Activated naive CD8-positive, alpha-beta T cell treated with anti-CD3 and anti-CD28 coated beads, Interleukin-2, amount 10 ng/mL, durations not matched to agents 7 days and 5 days (primary cell): Measurements from ENCODE around the gene KLK8. TPM values are rescaled to one million over a fixed set of nuclear protein-coding genes. Genes with fewer than 3 reads are reported as not detected.

Source experiments
- ATAC-seq: fragments of 150-1000 bp; cut with Tn5 transposase; one replicate; pipeline ENCODE4 v1.10.0; 2021; ENCODE audit warnings: low read depth, moderate library complexity
- POLR2A ChIA-PET: fragments of 350-600 bp; sonication (Branson Sonifier 250); formaldehyde crosslinking; loops from one replicate; lab custom pipeline; 2021; ENCODE audit warnings: antibody characterized with exemption; lab: Charles Lee
- DNase-seq: peaks from one replicate; pipeline ENCODE4 v3.0.0; 2021
- H3K27ac Mint-ChIP-seq: one replicate; pipeline ENCODE4 v1.8.0; 2022; ENCODE audit warnings: mild to moderate bottlenecking, mixed read lengths
- H3K27me3 Mint-ChIP-seq: one replicate; pipeline ENCODE4 v1.8.0; 2022; ENCODE audit warnings: mild to moderate bottlenecking, moderate library complexity, mixed read lengths
- H3K36me3 Mint-ChIP-seq: one replicate; pipeline ENCODE4 v1.8.0; 2021; ENCODE audit warnings: mild to moderate bottlenecking, mixed read lengths
- H3K4me1 Mint-ChIP-seq: one replicate; pipeline ENCODE4 v1.8.0; 2021; ENCODE audit warnings: mixed read lengths
- H3K4me3 Mint-ChIP-seq: one replicate; pipeline ENCODE4 v1.8.0; 2022; ENCODE audit warnings: mild to moderate bottlenecking, moderate library complexity, mixed read lengths
- H3K9me3 Mint-ChIP-seq: one replicate; pipeline ENCODE4 v1.8.0; 2021; ENCODE audit warnings: mixed read lengths
- total RNA-seq, 2 experiments: library from RNA; stranded (reverse); gene quantifications; one replicate each; pipeline ENCODE4 v1.2.3, GENCODE V29; 2021

Gene KLK8, protein sequence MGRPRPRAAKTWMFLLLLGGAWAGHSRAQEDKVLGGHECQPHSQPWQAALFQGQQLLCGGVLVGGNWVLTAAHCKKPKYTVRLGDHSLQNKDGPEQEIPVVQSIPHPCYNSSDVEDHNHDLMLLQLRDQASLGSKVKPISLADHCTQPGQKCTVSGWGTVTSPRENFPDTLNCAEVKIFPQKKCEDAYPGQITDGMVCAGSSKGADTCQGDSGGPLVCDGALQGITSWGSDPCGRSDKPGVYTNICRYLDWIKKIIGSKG
- total RNA-seq, result not detected

DNA sequence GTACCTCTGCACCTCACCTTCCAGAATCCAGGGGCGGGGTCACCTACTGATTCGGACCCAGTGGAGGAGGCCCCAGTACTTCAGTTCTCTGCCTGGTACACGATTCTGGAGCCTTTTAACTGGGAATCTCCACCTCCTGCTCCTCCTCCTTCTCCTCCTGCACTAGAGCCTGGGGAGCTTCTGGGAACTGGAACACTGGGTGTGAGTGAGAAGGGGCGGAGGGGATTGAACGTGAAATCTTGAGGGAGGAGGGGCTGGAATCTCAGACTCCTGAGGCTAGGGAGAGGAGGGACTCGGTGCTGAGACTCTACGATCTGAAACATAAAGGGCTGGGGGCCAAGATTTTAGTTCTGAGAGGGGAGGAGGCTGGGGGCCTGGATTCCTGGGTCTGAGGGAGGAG is at the start of gene KLK8:
KLK8 (minus strand) TSS at position 90 of the 400 bp plus-strand sequence. CDS start 437 bp downstream, outside the sequence.
- H3K4me3 Mint-ChIP-seq, result no peak within 1 kb of the TSS
- H3K36me3 Mint-ChIP-seq, result no peaks in the 10 kb centered on the region
- H3K9me3 Mint-ChIP-seq, result no peaks in the 10 kb centered on the region
- POLR2A ChIA-PET, result no interaction called here
- no peak for ATAC-seq
- no peak within 1 kb of the TSS for H3K27ac Mint-ChIP-seq
- no peak for DNase-seq
- H3K27me3 Mint-ChIP-seq, result peaks cover 16% of the 10 kb centered on the region
- H3K4me1 Mint-ChIP-seq, result no peaks in the 10 kb centered on the region

DNA sequence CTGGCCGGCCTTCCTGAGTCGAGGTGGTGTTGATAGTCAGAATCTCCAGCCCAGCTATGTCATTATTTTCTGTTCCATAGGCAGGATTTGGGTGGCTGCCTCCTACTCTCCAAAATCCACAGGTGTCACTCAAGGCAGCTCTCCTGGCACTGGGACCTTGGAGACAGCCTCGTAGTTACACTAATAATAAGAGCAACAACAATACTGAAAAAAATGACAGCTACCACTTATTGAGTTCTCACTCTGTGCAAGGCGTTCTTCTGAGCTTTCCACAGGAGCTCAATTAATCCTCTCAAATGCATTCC is 45.6 kb upstream of the KLK8 start:
- no peak for ATAC-seq
- H3K9me3 Mint-ChIP-seq, result no peaks in the 10 kb centered on the region
- POLR2A ChIA-PET, result no interaction called here
- no peak for DNase-seq
- H3K4me1 Mint-ChIP-seq, result no peaks in the 10 kb centered on the region
- no peaks in the 10 kb centered on the region for H3K36me3 Mint-ChIP-seq
- no peak overlapping the region for H3K27ac Mint-ChIP-seq
- H3K4me3 Mint-ChIP-seq, result no peak overlapping the region
- peaks cover 15% of the 10 kb centered on the region for H3K27me3 Mint-ChIP-seq

DNA sequence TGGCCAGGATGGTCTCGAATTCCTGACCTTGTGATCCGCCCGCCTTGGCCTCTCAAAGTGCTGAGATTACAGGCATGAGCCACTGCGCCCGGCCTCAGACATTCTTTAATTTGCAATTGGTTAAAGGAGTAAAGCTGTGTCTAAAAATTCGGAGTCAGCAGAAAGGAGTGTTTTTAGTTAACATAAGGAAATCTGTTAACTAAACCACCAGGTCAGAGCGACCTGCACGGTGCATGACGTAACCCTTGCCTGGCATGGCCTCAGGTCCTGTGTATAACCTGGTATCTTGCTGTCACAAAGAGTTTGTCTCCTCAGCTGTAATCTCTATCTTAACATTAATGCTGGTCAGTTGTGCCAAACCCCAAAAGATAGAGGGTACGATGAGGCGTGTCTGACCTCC is 42.9 kb upstream of the KLK8 start:
- POLR2A ChIA-PET, result no interaction called here
- H3K4me3 Mint-ChIP-seq, result no peak overlapping the region
- H3K27ac Mint-ChIP-seq, result no peak overlapping the region
- H3K4me1 Mint-ChIP-seq, result no peaks in the 10 kb centered on the region
- no peaks in the 10 kb centered on the region for H3K9me3 Mint-ChIP-seq
- DNase-seq (no peak), ATAC-seq (no peak)
- H3K36me3 Mint-ChIP-seq, result no peaks in the 10 kb centered on the region
- H3K27me3 Mint-ChIP-seq, result peaks cover 14% of the 10 kb centered on the region

DNA sequence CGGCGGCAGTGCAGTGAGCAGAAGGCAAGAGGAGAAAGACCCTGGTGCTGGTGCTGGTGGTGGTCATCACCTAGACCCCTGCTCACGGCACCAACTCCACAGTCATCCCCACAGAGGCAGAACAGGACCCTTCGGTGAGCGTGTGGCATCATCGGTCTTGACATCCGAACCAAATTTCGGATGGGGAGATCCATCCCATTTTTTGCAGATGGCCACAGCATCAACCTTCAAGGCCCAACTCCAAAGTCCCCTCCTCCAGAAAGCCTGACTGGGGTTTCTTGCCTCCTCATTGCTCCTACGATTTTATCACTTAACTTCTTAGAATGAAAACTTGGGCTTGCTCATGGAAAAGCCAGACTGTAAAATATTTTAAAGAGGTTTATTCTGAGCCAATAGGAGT is 42.1 kb upstream of the KLK8 start:
- Mint-ChIP-seq H3K36me3 (no peaks in the 10 kb centered on the region), H3K9me3 (no peaks in the 10 kb centered on the region), H3K27ac (no peak overlapping the region), H3K4me1 (no peaks in the 10 kb centered on the region), H3K4me3 (no peak overlapping the region), H3K27me3 (peaks cover 14% of the 10 kb centered on the region)
- ATAC-seq (no peak), DNase-seq (no peak)
- POLR2A ChIA-PET, result no interaction called here

DNA sequence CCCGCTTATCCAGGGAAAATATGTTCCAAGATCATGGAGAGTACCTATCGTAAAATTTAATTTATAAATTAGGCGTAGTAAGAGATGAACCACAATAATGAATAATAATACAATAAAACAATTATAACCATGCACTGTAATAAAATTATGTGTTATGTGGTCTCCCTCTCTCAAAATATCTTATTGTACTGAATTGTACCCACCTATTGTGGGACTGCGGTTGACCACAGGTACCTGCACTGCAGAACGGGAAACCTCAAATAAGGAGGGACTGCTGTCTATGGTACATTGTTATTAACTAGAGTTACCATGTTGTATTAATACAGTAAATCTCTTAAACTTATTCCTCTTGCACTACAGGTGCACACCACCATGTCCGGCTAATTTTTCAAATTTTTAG is 38.7 kb upstream of the KLK8 start:
- H3K4me1 Mint-ChIP-seq, result no peaks in the 10 kb centered on the region
- POLR2A ChIA-PET, result no interaction called here
- ATAC-seq, result no peak
- H3K27ac Mint-ChIP-seq, result no peak overlapping the region
- H3K36me3 Mint-ChIP-seq, result no peaks in the 10 kb centered on the region
- DNase-seq, result no peak
- no peaks in the 10 kb centered on the region for H3K9me3 Mint-ChIP-seq
- H3K4me3 Mint-ChIP-seq, result no peak overlapping the region
- peaks cover 4% of the 10 kb centered on the region for H3K27me3 Mint-ChIP-seq

DNA sequence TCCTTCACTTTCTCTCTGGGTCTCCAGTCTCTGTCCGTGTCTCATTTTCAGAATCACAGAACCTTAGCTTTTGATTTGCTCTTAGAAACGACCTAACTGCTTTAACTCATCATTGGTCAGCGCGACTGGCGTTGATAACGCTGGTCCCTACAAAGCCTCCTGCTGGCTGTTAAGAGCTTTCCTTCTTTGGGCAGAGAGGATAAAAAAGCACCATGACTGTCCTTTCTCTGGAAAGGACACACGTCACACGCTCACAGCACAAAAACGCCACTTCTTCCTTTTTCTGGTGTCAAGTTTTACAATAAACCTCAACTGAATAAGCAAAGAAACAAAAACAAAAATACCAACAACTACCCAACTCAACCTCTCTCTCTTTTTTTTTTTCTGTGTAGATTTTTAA is 35.1 kb upstream of the KLK8 start:
- Mint-ChIP-seq H3K9me3 (no peaks in the 10 kb centered on the region), H3K27ac (no peak overlapping the region), H3K27me3 (peaks cover 8% of the 10 kb centered on the region), H3K36me3 (no peaks in the 10 kb centered on the region), H3K4me3 (no peak overlapping the region), H3K4me1 (no peaks in the 10 kb centered on the region)
- ATAC-seq, result no peak
- no peak for DNase-seq
- POLR2A ChIA-PET, result no interaction called here

DNA sequence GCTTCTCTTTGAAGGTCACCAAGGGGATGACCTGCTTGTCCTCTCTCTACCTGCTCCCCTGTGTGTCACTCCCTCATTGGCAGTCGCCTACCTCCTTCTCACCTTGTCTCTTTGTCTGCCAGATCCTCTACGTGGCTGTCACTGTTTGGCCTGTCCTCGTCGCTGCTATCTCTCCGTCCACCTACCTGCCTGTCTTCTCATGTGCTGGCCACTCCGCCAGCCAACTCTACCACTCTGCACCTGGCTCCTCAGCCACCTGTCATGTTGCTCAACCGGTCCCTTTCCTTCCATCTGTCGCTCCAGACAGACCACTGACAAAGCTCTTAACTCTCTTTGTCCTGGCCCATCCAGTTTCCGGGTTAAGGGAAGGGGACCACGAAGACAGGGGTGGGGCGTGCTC is 33.3 kb upstream of the KLK8 start, which contains the start of gene KLK12:
KLK12 (minus strand) TSS at position 299 of the 400 bp plus-strand sequence. CDS start 381 bp downstream, outside the sequence.
- POLR2A ChIA-PET, result no interaction called here
- DNase-seq (no peak), ATAC-seq (no peak)
- no peak within 1 kb of the TSS for H3K4me3 Mint-ChIP-seq
- no peak within 1 kb of the TSS for H3K27ac Mint-ChIP-seq
- no peaks in the 10 kb centered on the region for H3K4me1 Mint-ChIP-seq
- peaks cover 6% of the 10 kb centered on the region for H3K27me3 Mint-ChIP-seq
- H3K36me3 Mint-ChIP-seq, result no peaks in the 10 kb centered on the region
- no peaks in the 10 kb centered on the region for H3K9me3 Mint-ChIP-seq

DNA sequence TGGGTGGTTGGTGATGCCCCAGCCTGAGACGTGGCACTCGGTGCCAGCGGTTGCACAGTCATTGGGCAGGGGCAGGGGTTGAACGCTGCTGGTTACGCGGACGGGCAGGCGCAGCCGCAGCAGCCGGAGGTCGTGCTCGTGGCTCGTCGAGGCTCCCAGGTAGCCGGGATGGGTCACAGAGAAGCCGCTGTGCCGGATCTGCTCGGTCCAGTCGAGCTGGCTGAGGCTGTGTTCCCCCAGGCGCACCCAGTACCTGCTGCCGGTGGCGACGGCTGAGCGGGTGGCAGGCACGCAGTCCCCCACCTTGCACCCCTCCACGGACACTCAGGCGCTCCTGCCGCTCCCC is 30.4 kb upstream of the KLK8 start:
- ATAC-seq (no peak), DNase-seq (no peak)
- no peaks in the 10 kb centered on the region for H3K36me3 Mint-ChIP-seq
- no peaks in the 10 kb centered on the region for H3K9me3 Mint-ChIP-seq
- peaks cover 8% of the 10 kb centered on the region for H3K27me3 Mint-ChIP-seq
- POLR2A ChIA-PET, result no interaction called here
- H3K4me3 Mint-ChIP-seq, result no peak overlapping the region
- no peak overlapping the region for H3K27ac Mint-ChIP-seq
- H3K4me1 Mint-ChIP-seq, result no peaks in the 10 kb centered on the region

DNA sequence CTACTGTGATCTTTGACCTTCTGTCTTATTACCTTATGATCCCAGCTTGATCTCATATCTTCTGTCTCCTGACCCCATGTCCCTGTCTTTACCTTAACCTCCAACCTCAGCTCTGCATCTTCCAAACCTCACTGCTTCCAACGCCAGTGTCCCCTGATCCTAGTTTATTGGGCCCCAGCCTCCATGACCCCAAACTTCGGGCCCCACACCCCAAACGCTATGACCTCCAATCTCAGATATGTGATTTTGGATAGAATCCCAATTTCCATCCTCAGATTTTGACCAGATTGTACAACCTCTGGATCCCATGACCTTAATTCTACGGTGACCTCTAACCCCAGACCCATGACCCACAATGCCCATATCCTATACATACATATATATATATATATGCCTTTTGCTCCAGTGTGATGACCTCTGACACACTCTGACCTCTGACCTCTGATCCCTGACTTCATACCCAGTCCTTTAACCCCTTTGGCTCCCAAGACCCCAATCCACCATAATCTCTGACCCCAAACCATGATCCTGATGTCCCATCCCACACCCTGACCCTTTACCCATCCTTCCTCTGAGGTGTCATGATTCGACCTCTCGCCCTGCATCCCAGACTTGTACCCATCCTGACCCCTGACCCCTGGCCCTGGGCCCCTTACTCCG is 29.9 kb upstream of the KLK8 start:
- Mint-ChIP-seq H3K4me3 (no peak overlapping the region), H3K27ac (no peak overlapping the region), H3K27me3 (peaks cover 11% of the 10 kb centered on the region), H3K36me3 (no peaks in the 10 kb centered on the region), H3K9me3 (no peaks in the 10 kb centered on the region), H3K4me1 (no peaks in the 10 kb centered on the region)
- POLR2A ChIA-PET, result no interaction called here
- no peak for ATAC-seq
- DNase-seq, result no peak

DNA sequence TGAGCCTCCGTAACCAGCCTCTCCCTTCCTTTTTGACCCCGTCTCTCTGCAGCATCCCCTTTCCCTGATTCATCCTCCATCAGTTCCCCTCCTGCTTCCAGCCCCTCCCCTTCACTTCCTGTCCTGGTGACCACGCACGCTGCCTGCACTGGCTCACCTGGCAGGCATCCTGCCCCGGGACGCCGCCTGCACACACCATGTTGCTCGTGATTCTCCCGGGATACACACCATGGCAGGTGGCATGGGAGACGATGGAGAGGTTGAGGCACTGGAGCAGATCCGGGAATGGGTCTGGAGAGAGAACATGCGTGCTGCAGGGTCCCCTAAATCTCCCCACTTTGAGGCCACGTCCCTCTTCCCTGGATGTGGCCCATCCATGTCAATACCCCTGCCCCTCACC is 29.2 kb upstream of the KLK8 start:
- Mint-ChIP-seq H3K4me3 (no peak overlapping the region), H3K36me3 (no peaks in the 10 kb centered on the region), H3K27me3 (peaks cover 8% of the 10 kb centered on the region), H3K9me3 (no peaks in the 10 kb centered on the region), H3K27ac (no peak overlapping the region), H3K4me1 (no peaks in the 10 kb centered on the region)
- DNase-seq (no peak), ATAC-seq (no peak)
- POLR2A ChIA-PET, result no interaction called here

DNA sequence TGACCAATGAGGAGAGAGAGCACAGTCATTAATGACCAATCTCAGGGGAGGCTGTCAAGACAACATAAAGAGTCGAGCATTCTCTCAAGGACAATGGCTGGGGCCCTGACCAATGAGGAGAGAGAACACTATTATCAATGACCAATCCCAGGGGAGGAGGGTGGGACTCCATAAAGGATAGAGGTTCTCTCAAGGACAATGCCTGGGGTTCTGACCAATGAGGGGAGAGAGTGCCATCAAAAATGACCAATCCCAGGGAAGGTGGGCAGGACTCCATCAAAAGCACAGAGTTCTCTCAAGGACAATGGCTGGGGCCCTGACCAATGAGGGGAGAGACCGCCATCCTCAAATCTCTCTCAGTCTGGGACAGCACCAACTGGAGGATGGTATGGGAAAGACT is 28.3 kb upstream of the KLK8 start:
- DNase-seq, result no peak
- POLR2A ChIA-PET, result no interaction called here
- H3K4me3 Mint-ChIP-seq, result no peak overlapping the region
- no peaks in the 10 kb centered on the region for H3K4me1 Mint-ChIP-seq
- ATAC-seq, result no peak
- no peaks in the 10 kb centered on the region for H3K36me3 Mint-ChIP-seq
- H3K9me3 Mint-ChIP-seq, result no peaks in the 10 kb centered on the region
- H3K27ac Mint-ChIP-seq, result no peak overlapping the region
- H3K27me3 Mint-ChIP-seq, result peaks cover 14% of the 10 kb centered on the region

DNA sequence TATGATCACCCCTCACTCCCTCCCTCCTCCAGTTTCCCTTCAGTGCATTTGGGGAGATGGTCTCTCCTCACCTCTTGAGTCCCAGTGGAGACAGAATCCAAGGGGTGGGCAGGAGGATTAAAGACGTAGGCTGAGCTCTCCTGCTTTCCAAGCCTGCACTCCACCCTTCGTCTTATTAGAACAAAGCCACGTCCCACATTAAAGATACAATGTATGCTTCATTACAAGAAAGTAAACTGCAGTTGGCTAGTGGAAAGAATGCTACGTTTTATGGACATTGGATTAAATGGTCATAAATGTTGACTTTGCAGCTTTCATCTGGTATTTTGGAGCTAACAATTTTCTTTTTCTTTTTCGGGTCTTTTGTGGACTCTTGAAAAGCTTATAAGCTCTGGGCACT is 26.5 kb upstream of the KLK8 start:
- Mint-ChIP-seq H3K36me3 (no peaks in the 10 kb centered on the region), H3K4me3 (no peak overlapping the region), H3K27ac (no peak overlapping the region), H3K27me3 (peaks cover 13% of the 10 kb centered on the region), H3K4me1 (no peaks in the 10 kb centered on the region), H3K9me3 (no peaks in the 10 kb centered on the region)
- DNase-seq (no peak), ATAC-seq (no peak)
- POLR2A ChIA-PET, result interaction anchor here (1.1 kb wide), 1 partner anchor 9 kb away, joined by 3 read pairs; no protein-coding TSS in a partner anchor

DNA sequence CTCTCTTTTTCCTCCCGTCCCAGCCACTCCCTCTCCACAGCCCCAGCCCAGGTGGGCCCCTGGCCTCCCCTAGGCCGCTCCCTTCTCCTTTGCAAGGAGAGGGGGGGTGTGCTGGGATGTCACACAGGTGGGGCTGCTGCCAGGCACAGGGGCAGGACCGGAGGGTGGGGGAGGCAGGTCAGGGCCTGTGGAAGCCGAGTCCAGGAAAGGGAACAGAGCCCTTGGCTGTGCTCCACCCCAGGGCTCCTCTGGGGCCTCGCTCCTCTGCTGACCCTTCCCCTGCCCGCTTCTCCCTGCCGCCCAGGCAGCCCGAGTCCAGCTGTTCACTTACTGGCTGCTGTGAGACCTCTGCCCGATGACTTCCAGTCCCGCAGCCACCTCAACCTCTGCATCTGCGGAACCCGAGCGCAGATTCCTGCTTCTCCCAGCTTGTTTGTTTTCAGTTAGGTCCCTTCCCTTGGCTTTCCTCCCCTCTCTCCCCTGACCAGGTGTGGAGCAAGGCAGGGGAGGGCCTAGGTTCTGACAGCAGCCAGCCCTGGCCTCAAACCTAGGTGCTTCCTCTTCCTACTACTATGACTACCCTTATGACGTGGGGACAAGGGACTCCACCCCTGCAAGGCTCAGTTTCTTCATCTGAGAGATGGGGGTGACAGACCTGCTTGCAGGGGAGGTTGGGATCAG is 25.9 kb upstream of the KLK8 start:
- Mint-ChIP-seq H3K27ac (no peak overlapping the region), H3K4me1 (no peaks in the 10 kb centered on the region), H3K36me3 (no peaks in the 10 kb centered on the region), H3K27me3 (peaks cover 18% of the 10 kb centered on the region), H3K9me3 (no peaks in the 10 kb centered on the region), H3K4me3 (no peak overlapping the region)
- DNase-seq (no peak), ATAC-seq (no peak)
- POLR2A ChIA-PET, result interaction anchor here (1.1 kb wide), 1 partner anchor 8 kb away, joined by 3 read pairs; no protein-coding TSS in a partner anchor

DNA sequence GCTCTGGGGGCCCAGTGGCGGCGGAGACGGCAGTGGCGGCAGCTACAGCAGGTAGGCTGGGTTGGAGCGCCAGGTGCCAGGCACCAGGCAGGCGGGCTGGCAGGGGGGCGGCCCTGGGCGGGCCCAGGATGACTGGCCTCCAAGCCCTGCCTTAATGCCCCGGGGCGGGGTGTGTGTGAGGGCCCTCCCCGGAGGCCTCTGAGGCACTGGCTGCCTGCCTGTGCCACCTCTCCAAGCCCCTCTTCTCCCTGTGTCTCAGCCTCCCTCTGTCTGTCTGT is 25.1 kb upstream of the KLK8 start, which contains the start of gene KLK11:
KLK11 (minus strand) TSS at position 63 of the 278 bp plus-strand sequence. CDS start 985 bp downstream, outside the sequence.
- no peak within 1 kb of the TSS for H3K4me3 Mint-ChIP-seq

More for the DNA sequence above, 25.1 kb upstream of the KLK8 start, which contains the start of gene KLK11:
- no peak for ATAC-seq
- DNase-seq, result no peak
- Mint-ChIP-seq H3K27me3 (peaks cover 22% of the 10 kb centered on the region), H3K4me1 (no peaks in the 10 kb centered on the region), H3K36me3 (no peaks in the 10 kb centered on the region), H3K9me3 (no peaks in the 10 kb centered on the region), H3K27ac (no peak within 1 kb of the TSS)
- POLR2A ChIA-PET, result no interaction called here
